IPS DF 4.7 (cell line): Measurements from ENCODE around the gene GPR12.
A peak's percentile ranks its signal among the peaks of the same experiment; 100 is the strongest.
"Not testable (repeated sequence)": the region's sequence is repeated elsewhere in the genome, so short reads cannot be mapped to it uniquely, and the experiment has no call there.

Source experiments
- DNase-seq: peaks from one replicate; pipeline ENCODE4 v3.0.0-alpha.2; 2013; ENCODE audit warnings: low spot score; ENCODE audit errors: extremely low read depth

The GPR12 gene

DNA sequence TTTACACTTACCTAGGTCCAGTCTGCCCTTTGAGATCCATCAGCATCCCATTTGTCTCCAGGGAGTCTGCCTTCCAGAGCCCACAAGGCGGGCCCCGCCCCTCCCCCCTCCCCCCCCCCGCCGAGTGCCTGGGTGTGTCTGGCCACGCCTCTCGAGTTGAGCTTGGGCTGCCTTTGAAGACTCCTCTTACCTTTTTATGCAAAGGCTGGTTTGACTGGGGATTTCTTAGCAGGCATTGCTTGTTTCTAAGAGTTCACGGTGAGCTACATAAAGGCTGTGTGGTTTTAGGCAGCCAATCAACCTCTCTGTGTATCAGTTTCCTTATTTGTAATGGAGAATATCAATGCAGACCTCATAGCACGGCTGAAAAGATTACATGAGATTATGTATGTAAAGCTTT lies 11.3 kb downstream of the GPR12 start:
- DNase-seq, result no peak

DNA sequence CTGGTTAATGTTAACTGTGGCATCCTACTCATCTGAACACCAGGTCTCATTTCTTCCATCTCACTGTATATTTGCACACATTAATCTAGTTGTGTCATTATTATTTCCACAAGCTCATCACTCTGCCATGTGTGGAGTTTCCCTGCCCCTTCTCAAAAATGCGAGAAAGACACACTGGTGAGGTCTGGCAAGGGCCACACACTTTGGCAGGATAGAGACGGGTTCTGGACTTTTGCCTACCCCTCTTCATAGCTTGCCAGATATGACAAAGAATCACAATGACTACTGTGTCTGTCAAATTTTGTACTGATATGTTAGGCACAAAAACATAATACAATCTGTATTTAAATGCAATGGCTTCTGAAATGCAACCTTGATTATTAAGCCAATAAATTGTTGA lies 12.9 kb downstream of the GPR12 start:
- DNase-seq, result no peak

DNA sequence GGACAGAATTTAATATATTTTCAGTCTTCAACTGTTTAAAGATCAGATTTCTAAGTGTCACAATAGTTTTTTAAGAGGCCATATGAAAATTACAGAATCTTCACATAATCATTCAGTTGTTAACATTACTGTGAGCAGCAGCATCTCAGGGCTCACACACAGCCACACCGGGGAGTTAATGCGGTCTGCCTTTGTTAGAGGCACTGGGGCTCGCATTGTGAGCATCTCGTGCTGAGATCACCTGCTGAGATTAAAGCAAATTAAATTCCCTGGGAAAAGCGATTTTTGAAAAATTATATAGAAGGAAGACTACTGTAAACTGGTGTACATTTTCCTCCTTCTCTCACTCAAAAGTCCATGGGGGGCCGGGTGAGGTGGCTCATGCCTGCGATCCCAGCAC lies 16.6 kb downstream of the GPR12 start:
- DNase-seq, result no peak

DNA sequence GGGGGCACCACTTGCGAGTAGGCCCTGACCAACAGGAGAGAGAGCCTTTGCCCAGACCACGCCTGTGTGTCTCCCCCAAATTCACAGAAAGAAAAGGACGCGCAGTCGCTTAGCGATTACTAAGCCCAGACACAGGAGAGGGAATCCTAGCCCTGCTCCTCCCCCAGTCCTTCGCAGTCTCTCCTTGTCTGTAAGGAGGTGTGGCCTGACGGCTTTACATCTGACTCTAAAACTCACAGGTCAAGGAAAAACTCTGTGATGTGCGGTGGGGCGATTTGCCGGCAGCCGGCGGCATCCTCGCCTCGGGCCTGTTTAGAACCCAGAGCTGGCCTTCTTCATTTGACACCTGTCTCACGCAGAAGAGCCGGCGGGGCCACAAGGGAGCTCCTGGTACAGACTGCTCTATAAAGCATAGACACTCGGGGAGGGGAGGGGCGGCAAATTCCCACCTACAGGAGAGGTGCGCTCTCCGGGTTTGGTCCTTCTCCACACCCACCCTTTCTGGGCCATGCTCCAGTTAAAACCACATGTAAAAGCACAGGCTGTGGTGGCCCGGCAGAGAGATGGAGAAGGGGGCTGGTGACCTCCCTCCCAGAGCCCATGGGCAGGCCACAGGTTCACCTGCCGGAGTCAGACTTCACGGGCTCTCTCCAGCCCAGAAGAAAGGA lies 17.8 kb downstream of the GPR12 start:
- no peak for DNase-seq

DNA sequence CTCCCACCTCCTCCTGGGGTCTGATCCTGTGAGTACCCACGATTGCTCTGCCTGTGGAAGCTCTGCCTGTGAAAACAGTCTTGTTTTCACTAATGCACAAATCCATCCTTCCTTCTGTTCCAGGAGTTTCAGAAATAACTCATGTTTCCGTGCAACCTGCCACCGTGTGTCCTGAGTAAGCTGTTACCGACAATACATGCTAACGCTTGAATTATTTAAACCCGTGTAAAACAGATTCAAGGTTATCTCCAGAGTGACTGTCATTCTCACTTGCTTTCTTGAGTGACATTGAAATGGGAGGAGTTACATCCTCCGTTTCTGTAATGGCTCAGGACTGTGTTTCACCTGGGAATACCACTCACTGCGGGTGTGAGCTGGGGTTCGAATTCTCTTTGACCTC lies 24.9 kb downstream of the GPR12 start:
- no peak for DNase-seq

DNA sequence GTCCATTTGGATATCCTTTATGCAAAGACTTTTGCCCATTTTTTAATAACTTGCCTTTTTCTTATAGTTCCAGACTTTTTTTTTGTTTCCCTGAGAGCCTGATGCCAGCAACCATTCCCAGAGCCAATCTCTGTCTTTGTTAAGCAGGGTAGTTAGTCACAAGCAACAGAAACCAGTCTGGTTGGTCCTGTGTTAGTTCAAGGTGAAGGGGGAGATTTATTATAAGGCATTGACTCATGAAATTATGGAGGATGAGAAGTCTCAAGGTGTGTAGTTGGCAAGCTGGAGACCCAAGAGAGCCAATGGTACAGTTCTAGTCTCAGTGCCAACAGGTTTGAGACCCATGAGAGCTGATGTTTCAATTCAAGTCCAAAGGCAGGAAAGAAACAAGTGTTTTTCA lies 33.0 kb downstream of the GPR12 start:
- no peak for DNase-seq

DNA sequence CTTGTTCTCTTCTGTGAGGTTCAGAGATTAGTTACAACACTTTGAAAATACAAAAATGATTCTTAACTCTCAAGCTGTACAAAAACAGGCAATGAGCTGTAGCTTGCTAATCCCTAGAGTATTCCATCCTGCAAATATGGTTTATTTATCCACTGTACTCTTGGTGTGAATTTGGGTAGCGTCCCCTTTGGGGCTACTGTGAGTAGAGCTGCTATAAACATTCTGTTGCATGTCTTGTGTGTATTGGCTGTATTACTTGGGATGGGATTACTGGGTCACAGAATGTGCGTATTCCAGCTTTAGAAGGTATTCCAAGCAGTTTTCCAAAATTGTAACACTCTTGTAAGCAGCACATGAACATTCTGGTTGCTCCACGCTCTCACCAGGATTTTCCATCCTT lies 33.5 kb downstream of the GPR12 start:
- DNase-seq, result no peak

DNA sequence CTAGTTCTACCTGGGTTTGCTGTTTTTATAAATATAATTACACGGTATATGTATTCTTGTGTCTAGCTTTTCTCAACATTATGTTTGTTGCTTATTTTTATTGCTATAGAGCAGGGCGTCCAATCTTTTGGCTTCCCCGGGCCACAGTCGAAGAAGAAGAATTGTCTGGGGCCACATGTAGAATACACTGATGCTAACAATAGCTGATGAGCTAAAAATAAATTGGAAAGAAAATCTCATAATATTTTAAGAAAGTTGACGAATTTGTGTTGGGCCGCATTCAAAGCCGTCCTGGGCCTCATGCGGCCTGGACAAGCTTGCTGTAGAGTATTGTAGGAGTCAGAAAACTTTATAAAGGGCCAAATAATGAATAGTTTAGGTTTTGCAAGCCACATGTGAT lies 33.9 kb downstream of the GPR12 start:
- no peak for DNase-seq

DNA sequence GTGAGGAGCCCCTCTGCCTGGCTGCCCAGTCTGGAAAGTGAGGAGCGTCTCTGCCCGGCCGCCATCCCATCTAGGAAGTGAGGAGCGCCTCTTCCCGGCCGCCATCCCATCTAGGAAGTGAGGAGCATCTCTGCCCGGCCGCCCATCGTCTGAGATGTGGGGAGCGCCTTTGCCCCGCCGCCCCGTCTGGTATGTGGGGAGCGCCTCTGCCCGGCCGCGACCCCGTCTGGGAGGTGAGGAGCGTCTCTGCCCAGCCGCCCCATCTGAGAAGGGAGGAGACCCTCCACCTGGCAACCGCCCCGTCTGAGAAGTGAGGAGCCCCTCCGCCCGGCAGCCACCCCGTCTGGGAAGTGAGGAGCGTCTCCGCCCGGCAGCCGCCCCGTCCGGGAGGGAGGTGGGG lies 37.0 kb downstream of the GPR12 start:
- not testable (repeated sequence) for DNase-seq

DNA sequence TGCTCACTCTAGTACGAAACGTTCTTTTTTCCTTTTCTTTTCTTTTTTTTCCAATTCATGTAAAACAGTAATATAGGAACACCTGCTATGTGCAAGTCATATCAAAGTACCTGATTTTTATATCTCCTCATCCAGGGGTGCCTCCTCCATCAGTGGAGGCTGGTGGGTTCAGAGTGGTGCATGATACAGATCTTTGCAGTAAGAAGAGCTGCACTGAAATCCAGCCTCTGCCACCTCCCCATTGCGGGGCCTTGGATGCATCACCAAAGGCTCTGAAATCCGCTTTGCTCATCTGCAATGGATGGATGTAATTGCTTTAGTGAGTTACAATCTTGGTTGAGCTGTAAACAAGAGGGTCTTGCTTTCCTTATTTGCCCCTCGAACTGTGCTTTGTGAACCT lies 38.3 kb downstream of the GPR12 start:
- no peak for DNase-seq

DNA sequence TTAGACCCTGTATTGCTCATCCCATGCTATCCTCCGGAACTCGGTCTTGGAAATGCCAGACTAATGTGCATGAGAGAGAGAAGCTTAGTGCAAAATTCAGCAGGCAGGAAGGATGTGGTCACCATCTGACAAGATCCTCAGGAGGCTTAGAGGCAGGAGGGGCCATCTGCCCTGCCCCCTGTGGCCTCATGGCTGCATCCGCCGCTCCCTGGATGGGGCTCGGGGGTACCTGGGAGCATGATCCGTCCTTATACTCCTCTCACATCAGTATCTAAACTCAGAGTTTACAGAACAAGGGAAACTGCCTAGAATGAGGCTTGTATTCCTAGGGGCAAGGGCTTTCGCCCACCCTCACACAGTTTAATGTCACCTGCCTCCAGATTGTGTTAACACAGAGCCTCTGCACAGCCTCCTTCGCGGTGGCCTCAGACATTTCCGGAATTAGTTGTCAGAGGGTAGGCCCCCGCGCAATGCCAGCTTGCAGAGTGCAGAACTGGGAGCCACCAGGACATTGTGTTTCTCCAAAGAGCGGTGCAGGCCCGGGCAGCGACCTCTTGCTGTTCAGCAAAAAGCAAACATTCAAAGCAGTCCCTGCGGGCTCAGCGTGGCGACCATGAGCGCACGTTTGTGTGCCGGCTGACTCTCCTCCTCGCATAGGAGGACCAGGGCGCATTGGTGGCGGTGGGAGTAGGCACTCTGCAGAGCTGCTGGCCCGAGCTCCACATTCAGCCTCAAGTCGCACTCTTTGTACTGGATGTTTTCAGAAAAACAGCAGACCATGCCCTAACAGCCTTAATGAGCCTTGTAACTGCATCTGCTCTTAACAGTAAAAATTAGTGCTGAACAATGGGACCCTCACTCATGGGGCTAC lies 39.1 kb downstream of the GPR12 start:
- DNase-seq, result no peak

DNA sequence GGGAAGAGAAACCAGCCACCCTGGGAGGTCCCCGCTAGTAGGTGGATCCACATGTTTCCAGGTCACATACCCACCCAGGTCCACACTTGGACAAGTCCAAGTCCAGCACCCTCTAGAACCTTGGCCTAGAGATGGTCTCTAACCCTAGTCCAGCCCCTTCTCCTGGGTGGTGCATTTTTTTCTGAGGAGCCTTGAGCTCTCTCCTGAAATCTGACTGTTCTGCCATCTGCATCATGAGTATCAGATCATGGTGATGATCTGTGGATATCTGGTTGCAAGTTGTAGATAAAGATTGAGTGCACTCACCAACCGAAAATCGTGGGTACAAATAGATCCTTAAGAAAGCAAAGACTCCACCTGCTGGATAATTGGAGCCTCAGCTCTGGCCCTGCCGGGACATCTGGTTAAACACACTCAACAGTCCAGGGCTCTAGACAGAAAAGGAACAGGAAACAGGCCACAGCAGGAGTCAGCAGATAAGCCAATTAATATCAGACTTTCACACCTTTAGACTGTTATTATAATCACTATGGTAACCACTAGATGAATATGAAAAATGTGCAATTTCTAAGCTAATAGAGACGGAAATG lies 41.1 kb downstream of the GPR12 start:
- no peak for DNase-seq

DNA sequence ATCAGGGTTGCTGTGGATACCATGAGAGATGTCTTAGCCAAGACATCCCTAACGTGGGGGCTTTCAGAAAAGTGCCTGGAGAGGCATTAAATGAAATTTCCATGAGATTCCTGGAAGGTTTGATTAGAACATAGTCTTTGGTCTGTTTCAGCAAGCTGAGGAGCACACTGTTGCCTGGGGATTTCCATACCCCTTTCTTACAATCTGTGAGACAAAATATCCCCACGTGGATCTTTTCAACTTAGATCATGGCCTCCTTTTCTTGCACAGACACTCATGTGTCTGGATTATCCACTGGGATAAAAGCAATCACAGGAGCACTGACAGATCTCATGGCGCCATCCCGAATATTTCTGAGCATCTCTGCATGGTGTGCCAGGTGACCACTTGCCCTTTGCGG lies 41.7 kb downstream of the GPR12 start:
- no peak for DNase-seq

DNA sequence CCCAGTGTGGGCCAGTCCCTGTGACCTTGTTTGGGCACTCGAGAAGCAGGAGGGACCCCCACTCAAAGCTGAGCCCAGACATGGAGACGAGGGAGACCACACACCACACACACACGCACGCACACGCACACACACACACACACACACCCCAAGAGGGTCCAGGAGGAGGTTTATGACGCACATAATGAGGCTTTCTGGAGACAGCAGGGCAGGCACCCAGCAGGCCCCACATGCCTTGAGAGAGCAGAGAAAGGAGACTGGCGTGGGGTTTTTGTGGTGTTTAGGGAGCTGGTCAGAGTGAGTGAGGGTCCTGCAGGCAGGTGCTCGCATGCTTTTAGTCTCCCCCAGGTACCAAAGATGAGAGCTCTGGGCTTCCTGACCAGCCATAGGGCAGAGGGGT lies 42.4 kb downstream of the GPR12 start:
- DNase-seq, result no peak

DNA sequence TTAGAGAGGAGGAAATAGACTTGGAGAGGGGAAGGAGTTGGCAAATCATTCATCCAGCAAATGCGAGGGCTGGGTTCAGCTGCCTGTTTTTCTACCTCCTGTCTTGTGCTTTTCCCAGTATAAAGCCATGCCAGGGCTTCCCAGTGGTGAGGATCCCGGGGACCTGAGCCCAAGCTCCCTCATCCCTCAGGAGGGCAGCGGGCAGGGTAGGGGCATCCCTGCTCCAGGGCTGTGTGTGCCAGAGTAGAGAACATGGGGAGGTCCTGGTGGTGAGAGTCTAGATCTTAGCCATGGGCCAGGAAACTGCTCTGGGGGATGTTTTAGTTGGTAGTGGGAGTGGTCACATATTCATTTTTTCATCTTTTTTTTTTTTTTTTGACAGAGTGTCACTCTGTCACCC lies 43.6 kb downstream of the GPR12 start:
- no peak for DNase-seq

DNA sequence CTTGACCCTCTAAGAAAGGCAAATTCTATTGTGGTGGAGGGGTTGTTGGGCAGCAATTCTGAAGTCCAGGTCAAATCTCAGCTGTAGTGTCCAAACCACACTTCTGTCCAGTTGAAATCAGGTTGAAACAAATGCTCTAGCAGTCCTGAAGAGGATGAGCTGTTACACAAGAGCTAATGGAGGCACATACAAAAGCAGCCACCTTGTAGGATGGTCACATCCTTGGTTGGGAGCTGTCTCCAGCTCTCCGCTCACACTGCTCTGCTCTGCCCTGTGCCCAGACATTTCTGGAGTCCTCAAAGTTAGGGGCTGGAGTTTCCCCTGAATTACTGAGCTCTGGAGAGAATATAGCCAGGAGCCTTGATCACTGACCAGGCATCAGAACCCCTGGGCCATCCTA lies 47.2 kb downstream of the GPR12 start:
- no peak for DNase-seq

DNA sequence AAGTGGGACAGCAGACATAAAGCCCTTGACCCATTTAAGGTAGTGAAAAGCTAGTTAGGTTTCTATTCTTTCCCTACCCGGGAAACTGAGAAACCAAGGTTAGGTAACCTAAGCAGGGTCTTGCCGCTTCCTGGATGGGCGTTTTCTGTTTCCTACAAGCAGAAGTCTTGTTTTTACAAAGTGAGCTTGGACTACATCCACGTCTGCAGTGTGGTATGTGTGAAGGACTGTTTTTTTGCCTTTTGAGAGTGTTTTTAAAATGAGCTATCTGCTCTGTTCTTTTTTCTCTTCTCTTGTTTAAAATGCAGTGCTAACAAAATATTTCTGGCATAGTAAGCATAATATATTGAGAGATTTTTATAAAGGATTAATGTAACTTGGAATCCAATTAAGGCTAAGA lies 49.4 kb downstream of the GPR12 start:
- no peak for DNase-seq

DNA sequence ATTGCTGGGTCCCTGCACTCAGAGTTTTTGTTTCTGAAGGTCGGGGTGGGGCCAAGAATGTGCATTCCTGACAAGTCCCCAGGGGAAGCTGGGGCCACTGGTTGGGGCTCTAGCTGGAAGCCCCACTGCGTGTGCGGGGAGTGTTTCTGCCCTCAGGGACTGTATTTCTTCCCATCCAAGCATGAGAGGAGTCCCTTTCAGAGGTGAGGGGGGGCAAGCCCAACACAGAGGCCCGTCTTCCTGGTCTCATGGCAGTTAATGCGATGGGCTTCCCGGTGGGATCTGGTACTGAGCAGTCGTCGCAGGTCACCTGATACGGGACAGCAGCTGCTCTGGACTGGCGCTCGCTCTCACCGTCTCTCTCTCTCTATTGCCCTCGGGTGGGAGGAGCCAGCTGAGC lies 50.4 kb downstream of the GPR12 start:
- DNase-seq, result no peak

DNA sequence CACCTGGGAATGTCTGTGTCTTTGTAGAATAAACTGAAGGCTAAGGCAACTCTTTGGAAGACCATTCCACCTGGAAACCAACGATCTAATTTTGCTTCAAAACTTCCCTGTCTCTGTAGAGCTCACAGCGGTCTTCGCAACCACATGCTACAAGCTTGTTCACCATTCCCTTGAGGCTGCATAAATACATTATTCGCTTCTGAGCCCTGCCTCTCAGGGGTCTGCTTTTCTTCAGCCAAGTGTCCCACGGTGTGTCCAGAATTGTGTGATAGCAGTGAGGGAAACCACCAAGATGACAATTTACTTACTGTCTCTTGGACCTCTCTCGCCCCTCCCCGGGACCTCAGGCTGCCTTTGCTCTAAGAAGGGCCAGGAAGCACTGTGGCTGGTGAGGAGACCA lies 51.1 kb downstream of the GPR12 start:
- DNase-seq, result no peak

DNA sequence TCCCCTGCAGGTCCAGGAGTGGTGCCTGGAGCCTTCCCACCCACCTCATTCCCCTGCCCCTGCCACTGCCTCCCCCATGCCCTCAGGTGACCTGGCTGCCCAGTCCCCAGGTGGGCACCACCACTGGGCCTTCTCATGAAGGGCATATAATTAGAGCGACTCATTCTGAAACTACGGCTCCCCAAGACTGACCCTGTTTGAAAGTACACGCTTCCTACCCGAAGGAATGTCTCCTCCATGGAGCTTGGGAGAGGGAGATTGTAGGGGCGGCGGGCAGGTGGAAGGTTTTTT lies 52.6 kb downstream of the GPR12 start:
- no peak for DNase-seq

DNA sequence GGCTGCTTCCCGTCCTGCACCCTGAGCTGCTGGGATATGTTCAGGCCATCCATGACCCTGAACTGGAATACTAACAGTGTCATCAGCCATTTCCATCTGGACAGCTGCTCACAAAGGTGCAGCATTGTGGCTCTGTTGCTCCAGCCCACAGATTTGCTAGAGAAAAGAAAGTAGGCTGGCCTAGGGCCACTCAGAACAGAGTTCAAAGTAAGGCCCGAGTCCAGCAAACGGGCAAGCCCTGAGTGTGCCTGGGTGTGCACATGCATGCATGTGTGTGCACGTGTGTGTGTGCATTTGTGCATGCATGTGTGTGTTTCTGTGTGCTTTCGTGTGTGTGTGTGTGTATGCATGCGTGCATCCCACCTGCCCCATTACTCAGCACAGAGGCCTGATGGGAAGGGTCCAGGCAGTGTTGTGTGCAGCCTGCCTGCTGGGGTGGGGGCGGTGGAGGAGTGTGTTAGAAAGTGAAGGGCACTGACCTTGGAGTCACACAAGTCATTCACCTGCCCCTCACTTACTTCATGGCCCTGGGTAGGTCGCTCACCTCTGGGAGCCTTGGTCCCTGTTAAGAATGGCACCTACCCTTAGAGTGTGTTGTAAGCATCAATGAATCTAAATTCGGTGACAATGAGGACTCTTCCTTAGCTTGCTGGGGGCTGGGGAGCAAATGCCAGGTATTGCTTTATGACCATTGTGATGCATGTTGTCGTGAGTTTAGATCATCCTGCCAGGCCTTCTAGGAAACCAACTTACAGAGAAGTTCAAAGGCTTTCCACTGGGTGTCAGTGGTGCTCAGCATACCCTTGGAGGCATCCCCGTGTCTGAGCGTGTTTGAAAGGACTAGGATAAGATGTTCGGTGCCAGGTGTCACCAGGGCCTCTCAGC lies 53.2 kb downstream of the GPR12 start:
- peak; percentile 64 for DNase-seq

DNA sequence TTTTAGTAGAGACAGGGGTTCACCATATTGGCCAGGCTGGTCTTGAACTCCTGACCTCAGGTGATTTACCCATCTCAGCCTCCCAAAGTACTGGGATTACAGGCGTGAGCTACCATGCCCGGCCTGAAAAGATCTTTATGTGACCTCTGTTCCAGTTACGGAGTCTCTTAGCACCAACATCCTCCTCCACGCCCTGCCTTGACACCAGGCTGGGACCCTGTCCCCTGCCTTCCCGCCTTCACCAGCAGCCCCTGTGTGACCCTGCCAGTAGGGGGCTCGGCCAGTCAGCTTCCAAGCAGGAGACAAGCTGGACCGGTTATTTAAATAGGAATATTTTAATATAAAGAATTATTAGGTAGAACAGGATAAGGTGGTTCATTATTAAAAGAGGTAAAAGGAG lies 54.2 kb downstream of the GPR12 start:
- DNase-seq, result no peak
